HUDEP-2 (cell line): ENCODE data around the gene NR2C1.

Experiments
- DNase-seq, 76 experiments: peaks; one replicate each; lab custom pipeline; 2025; ENCODE audit not compliant: unreplicated experiment in 76 of 76; lab: John Stamatoyannopoulos, UW

Gene NR2C1

GRCh38 chr12:94970560-94970959 lies 102.9 kb downstream of the NR2C1 start:
- DNase-seq, result no peak
